Lung (tissue), 12 donors: Measurements from ENCODE around the gene SELPLG. TPM values are rescaled to one million over a fixed set of nuclear protein-coding genes. Genes with fewer than 3 reads are reported as not detected.

Experiments used
- ATAC-seq: fragments of 200-7000 bp; cut with Tn5 transposase; one replicate; pipeline ENCODE4 v1.9.1; 2020; ENCODE audit warnings: moderate number of reproducible peaks; ENCODE audit not compliant: insufficient read depth, low FRiP score
- DNase-seq, 3 donors: peaks; one replicate each; pipeline ENCODE4 v3.0.0-alpha.2; 2013 to 2017
- H3K27ac ChIP-seq, 2 donors: one replicate each; pipeline ENCODE4 v1.5.1; 2013; ENCODE audit warnings: mild to moderate bottlenecking in 2 of 2, moderate library complexity in 2 of 2, control low read depth in 1 of 2, inconsistent platforms in 1 of 2, low read depth in 1 of 2, low read length in 1 of 2
- H3K27me3 ChIP-seq, 3 donors: one replicate each; pipeline ENCODE4 v1.5.1; 2013; ENCODE audit warnings: low read length in 2 of 3; ENCODE audit not compliant: control insufficient read depth in 3 of 3, insufficient read depth in 3 of 3
- H3K36me3 ChIP-seq, 4 donors: one replicate each; pipeline ENCODE4 v1.5.1; 2013; ENCODE audit warnings: low read length in 4 of 4, mild to moderate bottlenecking in 1 of 4, moderate library complexity in 1 of 4; ENCODE audit not compliant: control insufficient read depth in 4 of 4, insufficient read depth in 4 of 4
- H3K4me1 ChIP-seq, 5 donors: one replicate each; pipeline ENCODE4 v1.5.1; 2013; ENCODE audit warnings: low read length in 5 of 5, mild to moderate bottlenecking in 2 of 5, moderate library complexity in 1 of 5; ENCODE audit not compliant: control insufficient read depth in 5 of 5, insufficient read depth in 5 of 5
- H3K4me3 ChIP-seq: one replicate; pipeline ENCODE4 v1.5.1; 2013; ENCODE audit warnings: mild to moderate bottlenecking, control low read depth, moderate library complexity
- H3K9ac ChIP-seq, 2 donors: one replicate each; pipeline ENCODE4 v1.5.1; 2013; ENCODE audit warnings: low read length in 2 of 2, control low read depth in 1 of 2; ENCODE audit not compliant: insufficient read depth in 1 of 2
- H3K9me3 ChIP-seq, 4 donors: one replicate each; pipeline ENCODE4 v1.5.1; 2013; ENCODE audit warnings: low read length in 3 of 4, mild to moderate bottlenecking in 1 of 4, moderate library complexity in 1 of 4; ENCODE audit not compliant: control insufficient read depth in 4 of 4, insufficient read depth in 3 of 4
- CTCF ChIP-seq: IDR thresholded peaks from 2 replicates; pipeline ENCODE4 v1.5.1; 2012; ENCODE audit warnings: mild to moderate bottlenecking; ENCODE audit errors: control extremely low read depth, extremely low read depth
- WGBS, 2 donors: extraction: QIAGEN DNeasy Blood & Tissue Kit; methylation state at CpG; one replicate each; pipeline ENCODE4 v1.1.7; 2013; 5-methylcytosine and 5-hydroxymethylcytosine counted together
- polyA plus RNA-seq, 2 donors: library from polyadenylated mRNA; stranded (reverse); fragments of 200-250 nt; gene quantifications; one replicate each; pipeline ENCODE4 v1.2.1, GENCODE V29; 2013
- total RNA-seq, 2 donors: library from RNA; depleted of rRNA in 1 of 2; stranded (reverse); fragments of >200 nt in 1 of 2; gene quantifications; one replicate each; pipeline ENCODE4 v1.2.1, GENCODE V29; 2014 to 2021
- donor health status: control.
- donor health status: control.
- donor health status: Bipolar disorder and iron deficiency.
- donor health status: healthy.
- donor health status: DM: yes; HTN: yes; CAD: no.

The SELPLG gene
- total and polyA plus RNA-seq, 4 donors = 11.3 to 97.0 (median 30.5) TPM

GRCh38 chr12:108605000-108605689, 28.5 kb downstream of the SELPLG start:
- H3K4me3 ChIP-seq = no peak overlapping the region
- DNase-seq (no peak), ATAC-seq (no peak)
- no peak overlapping the region for H3K27ac ChIP-seq
- no peaks in the 10 kb centered on the region for H3K36me3 ChIP-seq
- peaks cover 0 to 9% (median 5%) of the 10 kb centered on the region in 5 donors for H3K4me1 ChIP-seq
- WGBS, 2 donors = 68 to 82% methylated on average over 3 of the region's 3 CpGs
- no peak overlapping the region for H3K9ac ChIP-seq
- H3K27me3 ChIP-seq = no peaks in the 10 kb centered on the region
- H3K9me3 ChIP-seq = no peaks in the 10 kb centered on the region
- no peak for TF ChIP-seq CTCF

- H3K9ac ChIP-seq = no peak overlapping the region
- no peak for DNase-seq
- 55 to 72% methylated on average over 14 of the region's 14 CpGs for WGBS, 2 donors
These were observed 29.3 kb downstream of the SELPLG start for GRCh38 chr12:108604208-108604941.

DNA sequence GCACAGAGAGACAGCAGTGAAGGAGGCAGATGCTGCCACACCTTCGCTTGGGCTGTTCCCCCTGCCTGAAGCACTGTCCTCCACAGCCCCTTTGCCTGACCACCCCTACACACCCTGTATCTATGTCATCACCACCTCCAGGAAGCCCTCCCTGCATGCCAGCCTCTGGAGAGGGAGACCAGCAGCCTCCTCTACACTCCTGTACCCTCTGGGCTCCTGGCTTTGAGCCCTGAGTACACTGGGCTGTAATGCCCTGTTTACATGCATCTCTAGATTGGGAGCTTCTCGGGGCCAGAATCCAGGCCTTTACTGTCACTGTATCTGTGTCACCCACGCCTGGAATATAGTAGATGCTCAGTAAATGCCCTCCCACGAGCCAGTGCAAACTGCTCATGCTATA, 30.0 kb downstream of the SELPLG start:
- Histone ChIP-seq H3K27ac (no peak overlapping the region), H3K4me1 (peaks cover 0 to under 1% (median 0%) of the 10 kb centered on the region in 5 donors), H3K9me3 (no peaks in the 10 kb centered on the region), H3K36me3 (no peaks in the 10 kb centered on the region), H3K4me3 (no peak overlapping the region), H3K9ac (no peak overlapping the region), H3K27me3 (no peaks in the 10 kb centered on the region)
- no peak for ATAC-seq
- TF ChIP-seq CTCF = no peak
- WGBS, 2 donors = 89 to 94% methylated on average over 4 of the region's 4 CpGs
- DNase-seq = no peak

More at GRCh38 chr12:108604208-108604941, 29.3 kb downstream of the SELPLG start:
- no peaks in the 10 kb centered on the region for H3K36me3 ChIP-seq
- no peak for ATAC-seq
- H3K9me3 ChIP-seq = no peaks in the 10 kb centered on the region
- H3K4me1 ChIP-seq = peaks cover 0 to 1% (median 0%) of the 10 kb centered on the region in 5 donors
- no peak overlapping the region for H3K4me3 ChIP-seq
- H3K27me3 ChIP-seq = no peaks in the 10 kb centered on the region
- H3K27ac ChIP-seq = no peak overlapping the region
- no peak for TF ChIP-seq CTCF
